Sigmoid colon (tissue), 4 donors: ENCODE data around the gene KIF26B.

Experiments used
- CTCF ChIP-seq, 4 experiments: fragments of 450-650 bp in 3 of 4; fragments of 200-600 bp in 1 of 4; IDR thresholded peaks; one replicate each; pipeline ENCODE4 v1.5.1; 2016 to 2019; ENCODE audit warnings: antibody characterized with exemption in 4 of 4, mild to moderate bottlenecking in 3 of 4, moderate library complexity in 2 of 4
- POLR2A ChIP-seq, 2 donors: fragments of 450-650 bp; IDR thresholded peaks; one replicate each; pipeline ENCODE4 v1.6.1; 2016; ENCODE audit warnings: antibody characterized with exemption in 2 of 2, mild to moderate bottlenecking in 2 of 2, moderate library complexity in 2 of 2
- POLR2AphosphoS5 ChIP-seq, 4 donors: sonication (generic); formaldehyde crosslinking; IDR thresholded peaks; one replicate each; pipeline ENCODE4 v1.6.1; 2017; ENCODE audit warnings: antibody characterized with exemption in 4 of 4

- TF ChIP-seq CTCF (IDR thresholded peaks at IDR 0.05) (no peak), POLR2AphosphoS5 (IDR thresholded peaks at IDR 0.05) (no peak), POLR2A (IDR thresholded peaks at IDR 0.05) (no peak)
Measured at GRCh38 chr1:245687636-245688535, 533.1 kb downstream of the KIF26B start.
